8988T (cell line): ENCODE measurements around the gene MBD6.

ENCODE experiments used
- DNase-seq: peaks from one replicate; pipeline ENCODE4 v3.0.0; 2011

The MBD6 gene

GRCh38 chr12:57529831-57530230, 7.2 kb downstream of the MBD6 start:
- DNase-seq = no peak

- no peak for DNase-seq
Measured at GRCh38 chr12:57530396-57531142, 7.9 kb downstream of the MBD6 start.

DNA sequence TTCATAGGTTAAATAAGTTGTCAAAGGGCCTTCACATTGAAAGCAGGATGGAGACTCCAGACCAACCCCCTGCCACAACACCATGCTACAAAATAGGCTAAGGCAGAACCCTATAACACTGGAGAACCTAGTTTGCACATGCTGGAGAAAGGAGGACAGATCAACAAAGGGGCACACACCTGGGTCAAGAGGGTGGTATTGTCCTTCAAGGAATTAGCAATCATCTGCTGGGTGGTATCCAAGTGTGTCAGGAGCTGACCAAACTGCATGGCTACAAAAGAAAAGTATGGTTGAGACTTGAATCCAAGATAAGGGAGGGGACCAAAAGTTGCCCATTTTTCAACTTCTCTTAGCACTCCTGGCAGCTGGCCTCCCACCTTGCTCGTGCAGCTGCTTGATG, 9.2 kb downstream of the MBD6 start:
- DNase-seq = no peak

DNA sequence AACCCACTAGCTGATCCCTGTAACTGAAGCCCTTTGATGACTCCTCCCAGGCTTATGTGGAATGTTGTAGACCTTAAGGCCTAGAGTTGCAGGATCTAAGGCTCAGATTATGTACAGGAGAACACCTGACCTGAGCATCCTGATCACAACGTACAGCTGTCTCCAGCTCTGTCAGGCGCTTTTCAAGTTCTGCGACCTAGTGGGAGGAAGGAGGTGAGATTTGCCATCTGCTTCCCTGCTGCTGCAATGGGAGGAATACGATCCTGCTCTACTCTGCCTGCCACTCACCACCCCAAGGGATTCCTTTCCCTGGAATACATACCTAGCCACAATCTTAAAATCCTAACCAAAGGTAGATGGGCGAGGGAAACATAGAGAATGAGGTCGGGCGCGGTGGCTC, 10.5 kb downstream of the MBD6 start:
- DNase-seq = no peak

DNA sequence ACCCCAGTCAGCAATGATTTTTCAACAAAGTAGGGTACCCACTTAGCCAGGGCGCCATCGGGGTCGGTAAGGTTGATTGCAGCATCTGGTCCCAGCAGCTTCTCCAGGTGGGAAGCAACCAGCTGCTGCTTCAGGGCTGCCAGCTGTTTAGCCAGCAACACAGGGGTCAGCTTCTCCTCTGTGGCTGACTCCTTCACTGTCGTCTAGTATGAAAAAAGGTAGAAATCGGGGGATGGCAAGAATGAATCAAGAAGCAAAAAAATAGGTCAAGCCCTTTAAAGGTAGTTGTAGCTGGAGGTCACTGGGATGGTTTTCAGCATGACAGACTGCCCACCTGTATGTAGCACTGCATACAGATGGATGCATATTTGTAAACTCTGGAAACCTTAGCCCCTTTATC, 11.6 kb downstream of the MBD6 start:
- DNase-seq = no peak

DNA sequence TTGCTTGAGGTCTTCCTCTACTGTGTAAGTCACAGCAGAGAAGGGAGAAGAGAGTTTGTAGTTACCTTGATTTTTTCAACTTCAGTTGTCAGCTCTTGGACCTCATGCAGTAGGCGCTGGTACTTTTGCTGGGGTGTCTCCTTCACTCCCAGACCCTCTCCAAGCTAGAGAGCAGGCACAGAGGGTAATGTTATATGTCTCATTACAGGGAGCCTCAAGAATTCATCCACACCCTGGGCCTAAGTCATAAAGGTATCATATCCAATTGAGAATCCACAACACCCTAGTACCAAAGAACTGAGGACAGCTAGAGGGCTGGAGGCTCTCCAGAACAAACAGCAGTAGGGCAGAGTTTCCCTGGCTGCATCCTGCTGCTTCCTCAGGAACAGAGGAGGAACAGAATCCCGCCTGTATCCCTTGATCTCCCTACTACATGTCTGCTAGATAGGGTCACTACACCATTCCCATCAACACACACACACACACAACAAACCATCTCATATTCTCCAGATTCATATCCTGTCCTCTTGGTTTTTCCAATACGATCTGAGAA, 12.4 kb downstream of the MBD6 start:
- DNase-seq = no peak

- DNase-seq = no peak
Measured at GRCh38 chr12:57535764-57536596, 13.4 kb downstream of the MBD6 start.

DNA sequence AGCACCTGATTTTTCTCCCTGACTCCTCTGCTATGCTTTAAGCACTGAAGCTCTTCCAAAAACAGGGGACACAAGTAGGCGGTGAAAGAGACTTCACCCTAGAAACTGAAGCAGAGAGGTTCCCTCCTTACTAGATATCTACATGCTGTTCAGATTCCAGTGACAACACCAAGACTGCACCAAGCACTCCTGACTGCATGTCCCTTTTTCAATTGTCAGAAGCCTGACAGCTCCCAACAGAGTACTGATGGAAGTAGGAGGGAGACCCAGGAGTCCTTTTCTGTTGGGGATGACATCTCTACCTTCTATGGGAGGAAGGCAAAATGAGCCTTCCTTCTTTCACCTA, 13.9 kb downstream of the MBD6 start:
- DNase-seq = no peak

DNA sequence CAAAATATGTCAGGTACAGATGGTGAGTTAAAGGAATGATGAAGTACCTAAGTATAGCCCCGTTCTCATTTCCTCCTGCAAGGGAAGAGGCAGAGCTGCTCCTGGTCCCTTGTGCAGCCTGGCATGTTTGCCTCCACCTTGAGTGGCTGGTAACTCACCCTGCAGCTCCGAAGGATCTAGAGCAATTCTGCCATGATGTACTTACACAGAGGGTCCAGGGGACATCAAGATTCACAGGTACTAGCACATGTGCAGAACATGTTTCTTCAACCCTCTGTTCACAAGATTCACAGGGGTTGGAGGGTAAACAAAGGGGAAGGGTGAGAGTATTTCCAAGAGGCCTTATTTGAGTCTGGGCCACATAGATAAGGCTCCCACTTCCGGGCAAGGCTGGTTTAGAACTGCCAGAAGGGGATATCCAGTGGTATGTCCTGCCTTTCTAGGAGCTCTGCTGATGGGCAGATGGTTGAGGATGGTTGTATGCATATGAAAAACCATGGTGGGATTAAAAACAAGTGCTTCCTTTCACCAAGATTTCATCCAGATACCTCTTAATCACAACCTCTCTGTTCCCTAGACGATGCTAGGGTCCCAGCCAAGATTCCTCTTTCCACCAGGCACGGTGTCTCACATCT, 16.6 kb downstream of the MBD6 start:
- no peak for DNase-seq

DNA sequence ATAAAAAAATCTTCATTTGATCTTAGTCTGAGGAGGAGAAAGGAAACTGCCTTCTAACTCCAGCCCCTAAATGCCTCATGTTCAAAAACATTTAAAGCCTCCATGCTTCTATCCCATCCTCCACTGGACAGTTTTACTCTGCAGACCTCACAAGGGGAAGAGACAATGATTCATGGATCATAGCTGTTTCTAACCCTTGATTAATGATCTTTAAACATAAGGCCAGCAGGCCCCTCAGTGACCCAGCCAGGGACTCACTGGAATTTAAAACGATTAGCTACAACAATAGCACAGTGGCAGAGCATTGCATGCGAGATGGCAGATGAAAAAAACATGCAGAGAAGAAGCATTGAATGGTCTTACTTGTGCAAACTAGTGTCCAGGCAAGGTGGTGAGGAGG, 18.4 kb downstream of the MBD6 start:
- DNase-seq = no peak

DNA sequence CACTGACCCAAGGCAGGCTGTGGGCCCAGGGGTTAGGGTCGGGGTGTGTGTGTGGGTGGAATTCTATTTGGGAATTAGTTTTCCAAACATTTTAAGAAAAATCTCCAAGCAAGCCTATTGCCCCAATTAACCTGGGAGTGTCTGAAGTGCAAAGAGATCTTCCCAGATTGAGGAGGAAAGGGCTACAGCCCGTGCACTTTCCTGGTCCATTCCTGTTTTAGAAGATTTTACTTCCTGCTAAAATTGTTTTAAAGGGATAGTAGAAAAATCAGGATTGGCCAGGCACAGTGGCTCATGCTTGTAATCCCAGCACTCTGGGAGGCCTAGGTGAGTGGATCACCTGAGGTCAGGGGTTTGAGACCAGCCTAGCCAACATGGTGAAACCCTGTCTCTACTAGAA, 19.1 kb downstream of the MBD6 start:
- DNase-seq = no peak

DNA sequence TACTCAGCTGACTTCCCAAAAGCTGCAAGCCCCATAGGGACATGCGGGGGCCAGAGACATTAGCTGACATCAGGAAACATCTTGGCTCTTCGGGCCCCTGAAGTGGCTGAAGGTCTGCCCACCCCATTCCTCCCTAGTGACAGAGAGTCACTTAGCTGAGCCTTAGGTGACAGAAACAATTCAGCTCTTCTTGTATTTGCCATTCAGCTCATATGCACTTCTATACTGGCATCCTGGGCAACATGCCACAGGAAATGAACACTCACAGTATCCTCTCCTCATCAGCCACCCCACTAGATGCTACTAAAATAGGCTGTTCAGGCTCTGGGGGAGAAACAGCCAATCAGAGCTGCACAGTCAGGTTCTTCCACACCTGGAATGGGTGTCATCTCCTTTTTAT, 21.0 kb downstream of the MBD6 start:
- DNase-seq = no peak

- DNase-seq = no peak
Measured at GRCh38 chr12:57545809-57546437, 23.3 kb downstream of the MBD6 start.

DNA sequence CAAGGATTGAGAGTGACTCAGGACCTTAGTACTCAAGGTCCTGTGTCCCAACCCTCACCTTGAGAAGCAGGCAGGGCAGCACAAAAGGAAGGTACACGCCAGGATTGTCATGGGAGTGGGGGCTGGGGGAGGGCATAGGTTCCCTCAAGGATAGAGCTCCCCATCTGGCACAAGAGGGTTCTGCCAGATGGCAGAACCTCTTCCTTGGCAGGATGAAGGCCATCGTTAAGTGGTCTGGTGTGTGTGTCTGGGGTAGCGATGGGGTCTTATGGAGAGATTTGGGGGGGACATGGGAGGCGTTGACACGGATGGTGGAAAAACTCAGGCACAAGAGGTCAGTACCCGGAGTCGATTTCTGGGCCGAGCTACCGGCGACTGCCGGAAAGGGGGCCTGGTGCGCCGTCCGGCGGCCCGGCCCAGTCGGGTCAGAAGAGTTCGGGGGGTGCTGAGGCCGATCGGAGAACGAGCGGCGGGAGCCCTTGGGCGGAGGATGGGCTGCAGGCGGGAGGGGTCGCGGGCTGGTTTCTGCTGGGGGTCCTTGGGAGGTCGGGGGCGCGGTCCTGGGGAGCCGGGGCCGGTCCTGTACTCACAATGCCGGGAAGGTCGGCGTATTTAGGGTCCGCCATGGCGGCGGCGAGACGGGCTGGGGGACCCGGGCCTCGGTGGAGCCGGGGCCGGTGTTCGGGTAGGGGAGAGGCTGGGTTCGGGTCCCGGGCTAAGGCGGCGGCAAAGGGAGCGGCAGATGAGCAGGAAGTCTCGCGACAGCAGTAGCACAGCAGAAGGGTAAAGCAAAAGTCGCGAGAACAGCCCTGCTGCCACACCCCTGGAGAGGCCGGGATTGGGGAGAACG, 24.0 kb downstream of the MBD6 start, which contains the start of gene DCTN2:
DCTN2 (minus strand) TSS at position 755 of the 850 bp plus-strand sequence; CDS start at position 626, 129 bp downstream.
- DNase-seq = peak; percentile 95

DNA sequence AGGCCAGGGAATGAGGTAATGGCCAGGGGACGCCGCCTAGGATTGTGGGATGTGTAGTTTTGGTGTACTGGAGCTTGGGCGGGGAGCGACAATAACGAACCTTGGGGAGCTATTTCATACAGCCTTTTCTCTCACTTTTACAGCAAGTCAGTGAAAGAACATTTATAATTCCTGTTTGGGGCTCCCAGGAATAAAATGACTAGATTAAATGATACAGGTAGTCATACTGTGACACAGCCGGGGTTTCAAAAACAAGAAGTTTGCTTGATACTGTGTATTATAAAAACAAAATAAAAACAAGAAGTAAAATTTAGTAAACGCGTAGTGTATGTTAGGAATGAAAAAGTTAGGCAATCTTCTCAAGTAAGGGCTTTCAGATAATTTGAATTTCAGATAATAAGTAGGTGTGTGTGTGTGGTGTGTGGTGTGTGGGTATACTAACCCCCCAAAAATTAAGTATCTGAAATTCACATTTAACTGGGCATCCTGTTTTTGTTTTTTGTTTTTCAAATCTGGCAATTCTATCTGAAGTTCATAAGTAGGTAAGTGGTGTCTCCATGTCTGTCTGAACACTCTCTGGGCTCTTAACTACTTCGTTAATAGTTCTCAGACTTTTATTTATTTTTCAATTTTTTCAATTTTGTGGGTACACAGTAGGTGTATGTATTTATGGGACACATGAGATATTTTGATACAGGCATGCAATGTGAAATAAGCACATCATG, 24.8 kb downstream of the MBD6 start:
- no peak for DNase-seq

DNA sequence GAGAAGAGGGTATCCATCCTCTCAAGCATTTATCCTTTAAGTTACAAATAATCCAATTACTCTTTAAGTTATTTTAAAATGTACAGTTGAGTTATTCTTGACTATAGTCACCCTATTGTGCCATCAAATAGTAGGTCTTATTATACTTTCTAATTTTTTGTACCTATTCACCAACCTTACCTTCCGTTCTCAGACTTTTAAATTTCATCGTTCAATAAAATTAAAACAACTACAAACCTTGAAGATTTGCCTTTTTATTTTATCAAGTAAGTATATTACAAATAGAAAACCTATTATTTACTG, 25.3 kb downstream of the MBD6 start:
- no peak for DNase-seq

GRCh38 chr12:57548488-57548887, 25.9 kb downstream of the MBD6 start:
- DNase-seq = no peak

- no peak for DNase-seq
Measured at GRCh38 chr12:57549203-57549908, 26.7 kb downstream of the MBD6 start.

DNA sequence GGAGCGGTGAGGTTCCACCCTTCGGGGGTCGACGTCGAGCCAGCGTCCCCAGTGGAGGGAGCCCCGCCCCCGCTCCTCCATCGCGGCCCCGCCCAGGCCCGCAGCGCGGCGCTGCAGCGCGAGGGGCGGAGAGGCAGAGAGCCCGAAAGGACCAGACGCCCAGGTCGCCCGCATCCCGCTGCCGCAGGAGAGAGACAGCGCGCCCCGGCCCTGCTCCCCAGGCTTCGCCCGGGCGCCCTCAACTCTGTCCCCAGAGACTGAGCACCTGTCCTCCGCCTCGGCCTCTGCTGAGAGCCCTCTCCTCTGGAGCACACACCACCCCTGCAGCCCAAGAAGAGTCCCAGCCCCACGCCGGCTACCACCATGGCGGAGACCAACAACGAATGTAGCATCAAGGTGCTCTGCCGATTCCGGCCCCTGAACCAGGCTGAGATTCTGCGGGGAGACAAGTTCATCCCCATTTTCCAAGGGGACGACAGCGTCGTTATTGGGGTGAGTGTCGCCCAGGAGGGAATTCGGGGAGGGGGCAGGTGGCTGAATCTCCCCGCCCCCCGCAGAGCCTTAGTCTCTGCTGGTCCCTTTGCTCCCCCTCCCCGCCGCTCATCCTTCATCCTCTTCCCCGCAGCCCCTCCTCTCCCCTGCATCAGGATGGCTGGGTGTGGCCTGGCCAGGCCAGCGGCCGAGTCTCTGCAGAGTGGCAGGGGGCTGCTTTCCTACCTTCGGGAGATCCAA, 27.5 kb downstream of the MBD6 start, which contains the start of gene KIF5A:
KIF5A (plus strand) TSS at position 136 of the 732 bp plus-strand sequence; CDS start at position 364, 228 bp downstream.
- DNase-seq = peak; percentile 71
